HepG2 (cell line): ENCODE measurements around the gene SLCO2B1. TPM values are rescaled to one million over a fixed set of nuclear protein-coding genes. Genes with fewer than 3 reads are reported as not detected.

Experiments
- CHD2 ChIP-seq: IDR thresholded peaks from 2 replicates; pipeline ENCODE4 v1.6.1; 2011; ENCODE audit warnings: low read depth, low read length, improper control_type of control experiment
- FOXK2 ChIP-seq: fragments of 450-650 bp; IDR thresholded peaks from 2 replicates; pipeline ENCODE4 v1.6.1; 2016
- HNRNPL ChIP-seq: fragments of 200-400 bp; formaldehyde crosslinking; IDR thresholded peaks from 2 replicates; pipeline ENCODE4 v1.6.1; 2017; ENCODE audit warnings: mild to moderate bottlenecking, low read depth, low read length
- JDP2 ChIP-seq: sonication (generic); formaldehyde crosslinking; IDR thresholded peaks from 2 replicates; pipeline ENCODE4 v1.8.1; 2022; ENCODE audit warnings: missing genetic modification reagents, borderline replicate concordance
- MATR3 ChIP-seq: sonication (generic); formaldehyde crosslinking; IDR thresholded peaks from 2 replicates; pipeline ENCODE4 v1.4.0; 2020; ENCODE audit warnings: missing genetic modification reagents
- PCBP2 ChIP-seq: fragments of 200-400 bp; formaldehyde crosslinking; optimal IDR thresholded peaks from 2 replicates; pipeline ENCODE3; 2018; ENCODE audit warnings: low read length, low read depth; ENCODE audit not compliant: poor library complexity, severe bottlenecking
- RXRA ChIP-seq: sonication (generic); formaldehyde crosslinking; IDR thresholded peaks from 2 replicates; pipeline ENCODE4 v1.5.1; 2020; ENCODE audit warnings: missing genetic modification reagents
- SP140L ChIP-seq: sonication (generic); formaldehyde crosslinking; IDR thresholded peaks from 2 replicates; pipeline ENCODE4 v1.4.0; 2020; ENCODE audit warnings: missing genetic modification reagents, borderline replicate concordance
- SRSF1 ChIP-seq: fragments of 200-400 bp; formaldehyde crosslinking; optimal IDR thresholded peaks from 2 replicates; pipeline ENCODE3; 2017; ENCODE audit warnings: mild to moderate bottlenecking, low read depth, low read length, moderate library complexity
- ZFX ChIP-seq: sonication (generic); formaldehyde crosslinking; IDR thresholded peaks from 2 replicates; pipeline ENCODE4 v1.4.0; 2020; ENCODE audit warnings: mild to moderate bottlenecking, low read depth, missing genetic modification reagents, moderate library complexity
- ZNF337 ChIP-seq: sonication (generic); formaldehyde crosslinking; IDR thresholded peaks from 2 replicates; pipeline ENCODE4 v1.5.1; 2020; ENCODE audit warnings: missing genetic modification reagents, low read depth, mild to moderate bottlenecking, borderline replicate concordance
- ZNF343 ChIP-seq: sonication (generic); formaldehyde crosslinking; IDR thresholded peaks from 2 replicates; pipeline ENCODE4 v1.4.0; 2020; ENCODE audit warnings: mild to moderate bottlenecking, missing genetic modification reagents
- ZNF367 ChIP-seq: sonication (generic); formaldehyde crosslinking; IDR thresholded peaks from 2 replicates; pipeline ENCODE4 v1.4.0; 2020; ENCODE audit warnings: missing genetic modification reagents, borderline replicate concordance
- ZNF607 ChIP-seq: sonication (generic); formaldehyde crosslinking; IDR thresholded peaks from 2 replicates; pipeline ENCODE4 v1.5.1; 2020; ENCODE audit warnings: missing genetic modification reagents, mild to moderate bottlenecking, borderline replicate concordance
- polyA plus RNA-seq, 8 experiments: library from polyadenylated mRNA; depleted of rRNA in 3 of 8; stranded (reverse) in 7 of 8; unstranded in 1 of 8; fragments of >200 nt; fragmentation: Illumina TruSeq in 4 of 8; extraction: Trizol in 4 of 8; gene quantifications; 2 replicates each; pipeline versions ENCODE4 v1.2.1 to v1.2.3, GENCODE V29; 2011 to 2016; ENCODE audit warnings: low read depth in 4 of 8, missing spikeins in 1 of 8, mixed read lengths in 1 of 8; ENCODE audit not compliant: insufficient read depth in 1 of 8
- total RNA-seq, 5 experiments: library from RNA; depleted of rRNA; stranded (reverse); fragments of >200 nt; fragmentation: Illumina TruSeq; extraction: Trizol; gene quantifications; 2 replicates each; pipeline ENCODE4 v1.2.3, GENCODE V29; 2016; ENCODE audit warnings: low read depth in 1 of 5
- TF ChIP-seq, protein P1 (sequence below): sonication (generic); formaldehyde crosslinking; conservative IDR thresholded peaks from 2 replicates; pipeline ENCODE4 v1.4.0; 2020; ENCODE audit warnings: missing genetic modification reagents
- TF ChIP-seq, protein P2 (sequence below): sonication (generic); formaldehyde crosslinking; IDR thresholded peaks from 2 replicates; pipeline ENCODE4 v1.4.0; 2020; ENCODE audit warnings: mild to moderate bottlenecking, missing genetic modification reagents
- TF ChIP-seq, protein P3 (sequence below): sonication (generic); formaldehyde crosslinking; IDR thresholded peaks from 2 replicates; pipeline ENCODE4 v1.4.0; 2020; ENCODE audit warnings: missing genetic modification reagents, borderline replicate concordance

The SLCO2B1 gene
- total and polyA plus RNA-seq, 2 of the 13 experiments (the other 11 are each of a cell fraction or from before 2014, with no cell fraction given) = 15.3 to 19.8 TPM

DNA sequence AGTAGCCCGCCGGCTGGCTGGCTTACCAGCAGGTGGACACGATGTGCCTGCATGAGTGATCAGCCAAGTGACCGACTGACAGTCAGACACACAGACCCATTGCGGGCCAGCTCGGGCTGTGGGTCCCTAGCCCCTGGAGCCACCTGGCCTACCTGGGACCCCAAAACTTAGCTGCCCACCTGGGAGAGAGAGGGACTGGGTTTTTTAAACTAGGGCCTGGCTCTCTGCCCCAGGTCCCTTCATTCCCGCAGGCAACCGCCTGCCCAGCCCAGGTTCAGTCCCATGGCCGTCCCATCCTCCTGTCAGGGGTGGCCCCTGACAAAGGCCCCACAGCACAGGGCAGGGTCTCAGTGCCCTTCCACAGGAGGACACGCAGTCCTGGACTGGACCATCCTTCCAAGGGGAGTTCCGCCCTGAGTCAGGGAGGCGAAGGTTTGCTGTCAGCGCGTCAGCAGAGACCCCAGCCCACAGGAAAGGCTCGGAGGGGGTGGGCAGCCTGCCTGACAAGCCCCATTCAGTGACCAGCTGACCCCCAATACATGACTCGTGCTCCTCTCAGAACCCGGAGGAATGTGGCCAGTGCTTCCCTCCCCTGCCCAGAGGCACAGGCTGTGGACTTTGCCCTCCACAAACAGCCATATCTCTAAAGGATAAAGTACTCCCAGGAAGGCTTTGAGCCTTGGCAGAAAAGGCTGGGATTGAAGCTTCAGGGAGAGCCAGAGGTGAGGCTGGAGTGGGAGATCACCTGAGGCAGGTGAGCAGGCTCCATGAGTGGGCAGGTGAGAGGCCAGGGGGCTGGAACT lies 8.4 kb downstream of the SLCO2B1 start (continued):
- TF ChIP-seq, protein P1, sequence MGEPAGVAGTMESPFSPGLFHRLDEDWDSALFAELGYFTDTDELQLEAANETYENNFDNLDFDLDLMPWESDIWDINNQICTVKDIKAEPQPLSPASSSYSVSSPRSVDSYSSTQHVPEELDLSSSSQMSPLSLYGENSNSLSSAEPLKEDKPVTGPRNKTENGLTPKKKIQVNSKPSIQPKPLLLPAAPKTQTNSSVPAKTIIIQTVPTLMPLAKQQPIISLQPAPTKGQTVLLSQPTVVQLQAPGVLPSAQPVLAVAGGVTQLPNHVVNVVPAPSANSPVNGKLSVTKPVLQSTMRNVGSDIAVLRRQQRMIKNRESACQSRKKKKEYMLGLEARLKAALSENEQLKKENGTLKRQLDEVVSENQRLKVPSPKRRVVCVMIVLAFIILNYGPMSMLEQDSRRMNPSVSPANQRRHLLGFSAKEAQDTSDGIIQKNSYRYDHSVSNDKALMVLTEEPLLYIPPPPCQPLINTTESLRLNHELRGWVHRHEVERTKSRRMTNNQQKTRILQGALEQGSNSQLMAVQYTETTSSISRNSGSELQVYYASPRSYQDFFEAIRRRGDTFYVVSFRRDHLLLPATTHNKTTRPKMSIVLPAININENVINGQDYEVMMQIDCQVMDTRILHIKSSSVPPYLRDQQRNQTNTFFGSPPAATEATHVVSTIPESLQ (CRISPR knock-in tag) = no peak
- TF ChIP-seq SRSF1 (no peak), CHD2 (no peak), ZNF337 (CRISPR knock-in tag) (no peak), SP140L (CRISPR knock-in tag) (no peak), ZNF607 (CRISPR knock-in tag) (peak; percentile 39; the same call in 1 of the 2 replicates), HNRNPL (0 out of 2 replicates have a peak, but pooled peaks have one; percentile 78), FOXK2 (no peak), ZFX (CRISPR knock-in tag) (peak; percentile 65; the same call in 1 of the 2 replicates), RXRA (CRISPR knock-in tag) (peak; percentile 73), MATR3 (CRISPR knock-in tag) (no peak), ZNF343 (no peak), ZNF367 (CRISPR knock-in tag) (no peak), PCBP2 (no peak), JDP2 (no peak)
- TF ChIP-seq, protein P2, sequence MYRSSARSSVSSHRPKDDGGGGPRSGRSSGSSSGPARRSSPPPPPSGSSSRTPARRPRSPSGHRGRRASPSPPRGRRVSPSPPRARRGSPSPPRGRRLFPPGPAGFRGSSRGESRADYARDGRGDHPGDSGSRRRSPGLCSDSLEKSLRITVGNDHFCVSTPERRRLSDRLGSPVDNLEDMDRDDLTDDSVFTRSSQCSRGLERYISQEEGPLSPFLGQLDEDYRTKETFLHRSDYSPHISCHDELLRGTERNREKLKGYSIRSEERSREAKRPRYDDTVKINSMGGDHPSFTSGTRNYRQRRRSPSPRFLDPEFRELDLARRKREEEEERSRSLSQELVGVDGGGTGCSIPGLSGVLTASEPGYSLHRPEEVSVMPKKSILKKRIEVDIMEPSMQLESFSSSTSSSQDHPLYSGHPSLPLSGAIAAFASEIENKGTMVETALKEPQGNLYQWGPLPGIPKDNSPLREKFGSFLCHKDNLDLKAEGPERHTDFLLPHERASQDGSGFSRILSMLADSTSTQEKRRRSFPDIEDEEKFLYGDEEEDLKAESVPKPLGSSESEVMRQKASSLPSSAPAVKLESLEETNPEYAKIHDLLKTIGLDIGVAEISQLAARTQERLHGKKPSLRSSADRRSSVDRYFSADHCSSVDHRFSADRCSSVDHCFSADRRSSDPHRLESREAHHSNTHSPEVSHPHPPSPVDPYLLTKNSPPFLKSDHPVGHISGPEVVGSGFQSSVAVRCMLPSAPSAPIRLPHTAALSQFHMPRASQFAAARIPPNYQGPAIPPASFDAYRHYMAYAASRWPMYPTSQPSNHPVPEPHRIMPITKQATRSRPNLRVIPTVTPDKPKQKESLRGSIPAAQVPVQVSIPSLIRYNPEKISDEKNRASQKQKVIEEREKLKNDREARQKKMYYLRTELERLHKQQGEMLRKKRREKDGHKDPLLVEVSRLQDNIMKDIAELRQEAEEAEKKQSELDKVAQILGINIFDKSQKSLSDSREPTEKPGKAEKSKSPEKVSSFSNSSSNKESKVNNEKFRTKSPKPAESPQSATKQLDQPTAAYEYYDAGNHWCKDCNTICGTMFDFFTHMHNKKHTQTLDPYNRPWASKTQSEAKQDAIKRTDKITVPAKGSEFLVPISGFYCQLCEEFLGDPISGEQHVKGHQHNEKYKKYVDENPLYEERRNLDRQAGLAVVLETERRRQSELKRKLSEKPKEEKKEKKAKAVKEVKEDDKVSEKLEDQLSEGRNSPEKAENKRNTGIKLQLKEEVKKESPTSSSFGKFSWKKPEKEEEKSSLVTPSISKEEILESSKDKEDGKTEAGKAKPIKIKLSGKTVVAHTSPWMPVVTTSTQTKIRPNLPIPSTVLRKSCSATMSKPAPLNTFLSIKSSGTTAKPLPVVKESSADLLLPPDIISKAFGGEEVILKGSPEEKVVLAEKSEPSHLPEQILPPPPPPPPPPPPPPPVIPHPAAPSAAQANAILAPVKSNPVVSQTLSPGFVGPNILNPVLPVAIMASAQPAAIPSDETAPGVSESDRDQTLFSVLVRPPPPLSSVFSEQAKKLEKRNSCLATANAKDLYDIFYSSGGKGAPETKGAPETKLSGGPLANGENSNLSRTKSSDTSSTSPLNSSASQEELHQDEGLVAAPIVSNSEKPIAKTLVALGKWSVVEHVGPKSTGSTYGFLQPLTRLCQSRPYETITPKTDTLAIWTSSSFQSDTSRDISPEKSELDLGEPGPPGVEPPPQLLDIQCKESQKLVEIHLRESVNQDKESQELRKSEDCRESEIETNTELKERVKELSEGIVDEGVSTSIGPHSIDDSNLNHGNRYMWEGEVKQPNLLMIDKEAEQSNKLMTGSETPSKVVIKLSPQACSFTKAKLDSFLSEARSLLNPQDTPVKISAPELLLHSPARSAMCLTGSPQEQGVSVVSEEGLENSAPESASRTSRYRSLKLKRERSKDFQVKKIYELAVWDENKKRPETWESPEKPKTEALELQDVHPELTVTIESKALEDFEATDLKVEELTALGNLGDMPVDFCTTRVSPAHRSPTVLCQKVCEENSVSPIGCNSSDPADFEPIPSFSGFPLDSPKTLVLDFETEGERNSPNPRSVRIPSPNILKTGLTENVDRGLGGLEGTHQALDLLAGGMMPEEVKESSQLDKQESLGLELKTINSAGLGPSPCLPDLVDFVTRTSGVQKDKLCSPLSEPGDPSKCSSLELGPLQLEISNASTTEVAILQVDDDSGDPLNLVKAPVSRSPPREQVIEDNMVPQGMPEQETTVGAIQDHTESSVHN (CRISPR knock-in tag) = no peak
- TF ChIP-seq, protein P3, sequence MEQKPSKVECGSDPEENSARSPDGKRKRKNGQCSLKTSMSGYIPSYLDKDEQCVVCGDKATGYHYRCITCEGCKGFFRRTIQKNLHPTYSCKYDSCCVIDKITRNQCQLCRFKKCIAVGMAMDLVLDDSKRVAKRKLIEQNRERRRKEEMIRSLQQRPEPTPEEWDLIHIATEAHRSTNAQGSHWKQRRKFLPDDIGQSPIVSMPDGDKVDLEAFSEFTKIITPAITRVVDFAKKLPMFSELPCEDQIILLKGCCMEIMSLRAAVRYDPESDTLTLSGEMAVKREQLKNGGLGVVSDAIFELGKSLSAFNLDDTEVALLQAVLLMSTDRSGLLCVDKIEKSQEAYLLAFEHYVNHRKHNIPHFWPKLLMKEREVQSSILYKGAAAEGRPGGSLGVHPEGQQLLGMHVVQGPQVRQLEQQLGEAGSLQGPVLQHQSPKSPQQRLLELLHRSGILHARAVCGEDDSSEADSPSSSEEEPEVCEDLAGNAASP (CRISPR knock-in tag) = peak; percentile 42; the same call in 1 of the 2 replicates
